WTC11 (cell line): ENCODE measurements around the gene SSRP1. TPM values are rescaled to one million over a fixed set of nuclear protein-coding genes. Genes with fewer than 3 reads are reported as not detected.

Source experiments
- ATAC-seq: fragments of 200-7000 bp; cut with Tn5 transposase; 2 replicates; pipeline ENCODE4 v1.10.0; 2021; ENCODE audit warnings: mild to moderate bottlenecking, moderate library complexity
- CTCF ChIA-PET: fragments of 300-600 bp; sonication (Branson Sonifier 250); formaldehyde crosslinking; loops from one replicate; lab custom pipeline; 2021; ENCODE audit warnings: antibody characterized with exemption; lab: Charles Lee
- POLR2A ChIA-PET: fragments of 350-600 bp; sonication (Branson Sonifier 250); formaldehyde crosslinking; loops from one replicate; lab custom pipeline; 2021; ENCODE audit warnings: antibody characterized with exemption; lab: Charles Lee
- DNase-seq: peaks from one replicate; pipeline ENCODE4 v3.0.0; 2021; ENCODE audit warnings: low spot score
- H3K27ac Mint-ChIP-seq: 2 replicates; pipeline ENCODE4 v1.8.0; 2021; ENCODE audit warnings: mixed read lengths
- H3K27me3 Mint-ChIP-seq: 2 replicates; pipeline ENCODE4 v1.8.0; 2021; ENCODE audit warnings: low read depth, mild to moderate bottlenecking, moderate library complexity, mixed read lengths
- H3K36me3 Mint-ChIP-seq: 2 replicates; pipeline ENCODE4 v1.8.0; 2021; ENCODE audit warnings: mixed read lengths
- H3K4me1 Mint-ChIP-seq: 2 replicates; pipeline ENCODE4 v1.8.0; 2022; ENCODE audit warnings: mixed read lengths
- H3K4me3 Mint-ChIP-seq: 2 replicates; pipeline ENCODE4 v1.8.0; 2021; ENCODE audit warnings: mild to moderate bottlenecking, moderate library complexity, mixed read lengths
- H3K9me3 Mint-ChIP-seq: 2 replicates; pipeline ENCODE4 v1.8.0; 2021; ENCODE audit warnings: mixed read lengths
- GRHL2 ChIP-seq: fragments of 250-450 bp; sonication (Bioruptor Pico); IDR thresholded peaks from 2 replicates; pipeline ENCODE4 v1.8.0; 2022; ENCODE audit warnings: mild to moderate bottlenecking, moderate library complexity; ENCODE audit not compliant: insufficient replicate concordance, severe bottlenecking
- MYBL2 ChIP-seq: sonication (generic); formaldehyde crosslinking; IDR thresholded peaks from 2 replicates; pipeline ENCODE4 v1.8.1; 2023; ENCODE audit warnings: mild to moderate bottlenecking, moderate library complexity, missing genetic modification reagents
- NFATC4 ChIP-seq: fragments of 250-450 bp; sonication (Bioruptor Pico); IDR thresholded peaks from 2 replicates; pipeline ENCODE4 v1.9.0; 2021; ENCODE audit warnings: mild to moderate bottlenecking
- NFE2L1 ChIP-seq: sonication (generic); formaldehyde crosslinking; IDR thresholded peaks from 2 replicates; pipeline ENCODE4 v1.8.1; 2023; ENCODE audit warnings: missing genetic modification reagents
- RORB ChIP-seq: fragments of 250-450 bp; sonication (Bioruptor Pico); IDR thresholded peaks from 2 replicates; pipeline ENCODE4 v1.9.0; 2021; ENCODE audit warnings: mild to moderate bottlenecking
- ZNF121 ChIP-seq: sonication (generic); formaldehyde crosslinking; IDR thresholded peaks from 2 replicates; pipeline ENCODE4 v1.8.0; 2023; ENCODE audit warnings: missing genetic modification reagents
- ZNF138 ChIP-seq: sonication (generic); formaldehyde crosslinking; conservative IDR thresholded peaks from 2 replicates; pipeline ENCODE4 v1.8.1; 2022; ENCODE audit warnings: mild to moderate bottlenecking, moderate library complexity, missing genetic modification reagents
- ZNF423 ChIP-seq: fragments of 250-450 bp; sonication (Bioruptor Pico); IDR thresholded peaks from 2 replicates; pipeline ENCODE4 v2.1.2; 2022; ENCODE audit warnings: mild to moderate bottlenecking, moderate library complexity
- total RNA-seq: library from RNA; stranded (reverse); gene quantifications from 3 replicates; pipeline ENCODE4 v1.2.3, GENCODE V29; 2021
- TF ChIP-seq, protein P1 (sequence below): sonication (generic); formaldehyde crosslinking; IDR thresholded peaks from 2 replicates; pipeline ENCODE4 v1.8.0; 2023; ENCODE audit warnings: missing genetic modification reagents, mild to moderate bottlenecking, borderline replicate concordance
- TF ChIP-seq, protein P2 (sequence below): fragments of 200-600 bp; IDR thresholded peaks from 2 replicates; pipeline ENCODE4 v1.8.0; 2022; ENCODE audit warnings: antibody characterized with exemption
- TF ChIP-seq, protein P3 (sequence below): fragments of 250-450 bp; sonication (Bioruptor Pico); conservative IDR thresholded peaks from 2 replicates; pipeline ENCODE4 v1.9.0; 2021; ENCODE audit warnings: mild to moderate bottlenecking
- TF ChIP-seq, protein P4 (sequence below): sonication (generic); formaldehyde crosslinking; IDR thresholded peaks from 2 replicates; pipeline ENCODE4 v1.8.0; 2022; ENCODE audit warnings: mild to moderate bottlenecking, missing genetic modification reagents
- TF ChIP-seq, protein P5 (sequence below): fragments of 250-450 bp; sonication (Bioruptor Pico); IDR thresholded peaks from 2 replicates; pipeline ENCODE4 v1.8.0; 2021; ENCODE audit warnings: mild to moderate bottlenecking

Gene SSRP1
- total RNA-seq, 1 experiment from 2014 or later, result 228 TPM

DNA sequence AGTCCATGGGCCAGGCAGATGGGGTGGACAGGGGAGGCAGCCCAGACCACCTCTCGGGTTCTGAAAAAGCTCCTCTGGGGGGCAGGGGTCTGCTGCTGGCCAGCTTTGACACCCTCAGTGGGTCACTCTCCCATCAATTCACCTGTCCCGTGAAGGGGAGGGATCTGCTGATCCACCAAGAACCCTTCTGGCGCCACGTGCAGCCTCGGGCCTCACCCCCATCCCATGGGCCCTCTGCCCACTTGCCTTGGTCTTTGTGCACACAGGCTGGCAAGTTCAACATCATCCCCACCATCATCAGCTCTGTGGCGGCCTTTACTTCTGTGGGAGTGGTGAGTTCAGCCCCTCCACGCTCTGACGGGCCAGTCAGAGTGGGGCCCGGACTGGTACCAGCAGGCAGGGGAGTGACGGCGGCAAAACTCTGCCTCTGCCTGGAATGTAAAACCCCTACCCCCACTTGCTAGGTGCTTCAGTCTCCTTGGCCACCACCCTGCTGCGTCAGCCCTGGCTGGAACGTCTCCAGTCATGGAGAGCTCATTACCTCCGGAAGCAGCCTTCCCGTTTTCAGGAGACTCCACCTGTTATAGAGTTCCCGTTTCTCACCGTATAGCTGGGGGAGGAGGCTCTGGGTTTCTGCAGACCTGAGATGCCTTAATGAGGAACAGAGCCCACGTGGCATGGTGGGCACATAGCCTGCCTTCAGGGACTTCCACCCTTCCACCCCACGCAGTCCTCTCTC lies 32.6 kb upstream of the SSRP1 start (continued):
- TF ChIP-seq, protein P1, sequence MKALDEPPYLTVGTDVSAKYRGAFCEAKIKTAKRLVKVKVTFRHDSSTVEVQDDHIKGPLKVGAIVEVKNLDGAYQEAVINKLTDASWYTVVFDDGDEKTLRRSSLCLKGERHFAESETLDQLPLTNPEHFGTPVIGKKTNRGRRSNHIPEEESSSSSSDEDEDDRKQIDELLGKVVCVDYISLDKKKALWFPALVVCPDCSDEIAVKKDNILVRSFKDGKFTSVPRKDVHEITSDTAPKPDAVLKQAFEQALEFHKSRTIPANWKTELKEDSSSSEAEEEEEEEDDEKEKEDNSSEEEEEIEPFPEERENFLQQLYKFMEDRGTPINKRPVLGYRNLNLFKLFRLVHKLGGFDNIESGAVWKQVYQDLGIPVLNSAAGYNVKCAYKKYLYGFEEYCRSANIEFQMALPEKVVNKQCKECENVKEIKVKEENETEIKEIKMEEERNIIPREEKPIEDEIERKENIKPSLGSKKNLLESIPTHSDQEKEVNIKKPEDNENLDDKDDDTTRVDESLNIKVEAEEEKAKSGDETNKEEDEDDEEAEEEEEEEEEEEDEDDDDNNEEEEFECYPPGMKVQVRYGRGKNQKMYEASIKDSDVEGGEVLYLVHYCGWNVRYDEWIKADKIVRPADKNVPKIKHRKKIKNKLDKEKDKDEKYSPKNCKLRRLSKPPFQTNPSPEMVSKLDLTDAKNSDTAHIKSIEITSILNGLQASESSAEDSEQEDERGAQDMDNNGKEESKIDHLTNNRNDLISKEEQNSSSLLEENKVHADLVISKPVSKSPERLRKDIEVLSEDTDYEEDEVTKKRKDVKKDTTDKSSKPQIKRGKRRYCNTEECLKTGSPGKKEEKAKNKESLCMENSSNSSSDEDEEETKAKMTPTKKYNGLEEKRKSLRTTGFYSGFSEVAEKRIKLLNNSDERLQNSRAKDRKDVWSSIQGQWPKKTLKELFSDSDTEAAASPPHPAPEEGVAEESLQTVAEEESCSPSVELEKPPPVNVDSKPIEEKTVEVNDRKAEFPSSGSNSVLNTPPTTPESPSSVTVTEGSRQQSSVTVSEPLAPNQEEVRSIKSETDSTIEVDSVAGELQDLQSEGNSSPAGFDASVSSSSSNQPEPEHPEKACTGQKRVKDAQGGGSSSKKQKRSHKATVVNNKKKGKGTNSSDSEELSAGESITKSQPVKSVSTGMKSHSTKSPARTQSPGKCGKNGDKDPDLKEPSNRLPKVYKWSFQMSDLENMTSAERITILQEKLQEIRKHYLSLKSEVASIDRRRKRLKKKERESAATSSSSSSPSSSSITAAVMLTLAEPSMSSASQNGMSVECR (CRISPR knock-in tag), result no peak
- no peak for TF ChIP-seq GRHL2 (CRISPR knock-in tag)

DNA sequence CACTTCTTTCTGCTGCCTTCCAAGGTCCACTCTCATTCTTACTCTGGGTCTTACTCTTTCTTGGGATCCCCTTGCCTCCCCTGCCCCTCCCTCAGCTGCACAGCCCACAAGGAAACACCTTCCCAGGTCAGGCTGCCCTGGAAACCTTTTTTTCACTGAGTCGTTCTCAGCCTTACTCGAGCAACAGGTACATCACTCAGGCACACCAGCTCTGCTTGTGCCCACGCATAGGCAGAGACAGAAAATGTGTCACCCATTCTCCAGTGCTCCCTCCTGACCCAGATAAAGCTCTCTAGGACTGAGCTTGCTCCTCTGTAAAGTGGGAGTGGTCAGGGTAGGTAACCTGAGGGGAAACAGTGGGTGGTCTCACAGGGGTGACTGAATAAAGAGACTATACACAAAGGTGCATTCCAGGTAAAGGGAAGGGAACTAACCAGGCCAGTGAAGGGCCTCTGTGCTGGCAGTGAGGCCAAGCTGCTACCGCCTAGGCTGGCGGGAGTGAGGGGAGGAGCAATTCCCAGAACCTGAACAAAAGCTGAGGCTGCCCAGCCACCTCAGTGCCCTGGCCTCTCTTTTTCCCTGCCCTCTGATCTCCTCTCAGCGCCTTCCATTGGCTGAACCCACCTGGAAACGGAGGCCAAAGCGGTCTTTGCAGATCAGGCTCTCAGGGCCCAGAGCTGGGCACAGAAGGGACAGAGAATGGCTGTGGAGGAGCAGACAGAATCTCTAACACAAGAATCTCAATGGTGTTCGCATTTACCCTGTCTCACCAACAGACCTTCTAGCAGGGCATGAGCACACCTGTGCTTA lies 29.4 kb upstream of the SSRP1 start:
- TF ChIP-seq, protein P2, sequence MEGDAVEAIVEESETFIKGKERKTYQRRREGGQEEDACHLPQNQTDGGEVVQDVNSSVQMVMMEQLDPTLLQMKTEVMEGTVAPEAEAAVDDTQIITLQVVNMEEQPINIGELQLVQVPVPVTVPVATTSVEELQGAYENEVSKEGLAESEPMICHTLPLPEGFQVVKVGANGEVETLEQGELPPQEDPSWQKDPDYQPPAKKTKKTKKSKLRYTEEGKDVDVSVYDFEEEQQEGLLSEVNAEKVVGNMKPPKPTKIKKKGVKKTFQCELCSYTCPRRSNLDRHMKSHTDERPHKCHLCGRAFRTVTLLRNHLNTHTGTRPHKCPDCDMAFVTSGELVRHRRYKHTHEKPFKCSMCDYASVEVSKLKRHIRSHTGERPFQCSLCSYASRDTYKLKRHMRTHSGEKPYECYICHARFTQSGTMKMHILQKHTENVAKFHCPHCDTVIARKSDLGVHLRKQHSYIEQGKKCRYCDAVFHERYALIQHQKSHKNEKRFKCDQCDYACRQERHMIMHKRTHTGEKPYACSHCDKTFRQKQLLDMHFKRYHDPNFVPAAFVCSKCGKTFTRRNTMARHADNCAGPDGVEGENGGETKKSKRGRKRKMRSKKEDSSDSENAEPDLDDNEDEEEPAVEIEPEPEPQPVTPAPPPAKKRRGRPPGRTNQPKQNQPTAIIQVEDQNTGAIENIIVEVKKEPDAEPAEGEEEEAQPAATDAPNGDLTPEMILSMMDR, result no peak
- TF ChIP-seq NFE2L1 (no peak), RORB (CRISPR knock-in tag) (no peak), NFATC4 (CRISPR knock-in tag) (no peak), ZNF121 (no peak), MYBL2 (CRISPR knock-in tag) (no peak), ZNF138 (CRISPR knock-in tag) (no peak), ZNF423 (CRISPR knock-in tag) (no peak; the same call in 1 of the 2 replicates)
- TF ChIP-seq, protein P3, sequence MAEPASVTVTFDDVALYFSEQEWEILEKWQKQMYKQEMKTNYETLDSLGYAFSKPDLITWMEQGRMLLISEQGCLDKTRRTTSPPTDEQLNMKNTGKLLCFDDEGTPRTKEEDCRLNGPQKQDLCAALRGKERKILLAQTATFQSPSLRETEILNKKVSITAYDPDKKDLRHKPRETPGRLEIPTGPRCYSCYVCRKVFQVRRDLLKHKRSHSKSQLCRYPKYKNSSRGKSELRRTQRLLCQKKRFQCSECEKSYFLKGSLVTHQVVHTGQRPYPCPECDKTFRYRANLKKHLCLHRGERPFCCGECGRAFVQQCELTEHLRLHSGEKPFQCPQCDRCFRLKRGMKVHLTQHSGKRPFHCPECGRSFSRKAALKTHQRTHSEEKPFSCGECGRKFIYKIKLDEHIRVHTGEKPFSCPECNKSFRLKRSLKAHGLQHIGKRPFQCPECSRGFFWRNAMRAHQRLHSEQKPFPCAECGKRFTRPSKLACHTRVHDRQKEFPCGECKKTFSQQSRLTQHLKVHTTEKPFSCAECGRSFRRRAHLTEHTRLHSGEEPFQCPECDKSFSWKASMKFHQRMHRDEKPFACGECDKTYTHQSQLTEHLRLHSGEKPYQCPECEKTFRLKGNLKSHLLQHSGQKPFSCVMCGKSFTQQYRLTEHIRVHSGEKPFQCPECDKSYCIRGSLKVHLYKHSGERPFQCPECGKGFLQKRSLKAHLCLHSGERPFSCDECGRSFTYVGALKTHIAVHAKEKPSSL (CRISPR knock-in tag), result no peak
- TF ChIP-seq, protein P4, sequence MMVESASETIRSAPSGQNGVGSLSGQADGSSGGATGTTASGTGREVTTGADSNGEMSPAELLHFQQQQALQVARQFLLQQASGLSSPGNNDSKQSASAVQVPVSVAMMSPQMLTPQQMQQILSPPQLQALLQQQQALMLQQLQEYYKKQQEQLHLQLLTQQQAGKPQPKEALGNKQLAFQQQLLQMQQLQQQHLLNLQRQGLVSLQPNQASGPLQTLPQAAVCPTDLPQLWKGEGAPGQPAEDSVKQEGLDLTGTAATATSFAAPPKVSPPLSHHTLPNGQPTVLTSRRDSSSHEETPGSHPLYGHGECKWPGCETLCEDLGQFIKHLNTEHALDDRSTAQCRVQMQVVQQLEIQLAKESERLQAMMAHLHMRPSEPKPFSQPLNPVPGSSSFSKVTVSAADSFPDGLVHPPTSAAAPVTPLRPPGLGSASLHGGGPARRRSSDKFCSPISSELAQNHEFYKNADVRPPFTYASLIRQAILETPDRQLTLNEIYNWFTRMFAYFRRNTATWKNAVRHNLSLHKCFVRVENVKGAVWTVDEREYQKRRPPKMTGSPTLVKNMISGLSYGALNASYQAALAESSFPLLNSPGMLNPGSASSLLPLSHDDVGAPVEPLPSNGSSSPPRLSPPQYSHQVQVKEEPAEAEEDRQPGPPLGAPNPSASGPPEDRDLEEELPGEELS (CRISPR knock-in tag), result no peak
- TF ChIP-seq, protein P5, sequence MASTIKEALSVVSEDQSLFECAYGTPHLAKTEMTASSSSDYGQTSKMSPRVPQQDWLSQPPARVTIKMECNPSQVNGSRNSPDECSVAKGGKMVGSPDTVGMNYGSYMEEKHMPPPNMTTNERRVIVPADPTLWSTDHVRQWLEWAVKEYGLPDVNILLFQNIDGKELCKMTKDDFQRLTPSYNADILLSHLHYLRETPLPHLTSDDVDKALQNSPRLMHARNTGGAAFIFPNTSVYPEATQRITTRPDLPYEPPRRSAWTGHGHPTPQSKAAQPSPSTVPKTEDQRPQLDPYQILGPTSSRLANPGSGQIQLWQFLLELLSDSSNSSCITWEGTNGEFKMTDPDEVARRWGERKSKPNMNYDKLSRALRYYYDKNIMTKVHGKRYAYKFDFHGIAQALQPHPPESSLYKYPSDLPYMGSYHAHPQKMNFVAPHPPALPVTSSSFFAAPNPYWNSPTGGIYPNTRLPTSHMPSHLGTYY (CRISPR knock-in tag), result no peak
- DNase-seq (peak; percentile 48), ATAC-seq (peak; percentile 94)
- no peak overlapping the region for H3K27ac Mint-ChIP-seq
- POLR2A ChIA-PET, result interaction anchor here (0.6 to 1.5 kb wide), 2 partner anchors 93 to 208 kb away, joined by 4 to 5 read pairs; no protein-coding TSS in a partner anchor
- no peaks in the 10 kb centered on the region for H3K36me3 Mint-ChIP-seq
- peaks cover 9% of the 10 kb centered on the region; the same call in 1 of the 2 replicates for H3K27me3 Mint-ChIP-seq
- peaks cover 4% of the 10 kb centered on the region; the same call in 1 of the 2 replicates for H3K9me3 Mint-ChIP-seq
- CTCF ChIA-PET, result interaction anchor here (0.8 to 3.5 kb wide), 12 partner anchors 9 to 182 kb away, joined by 3 to 21 read pairs (median 4); partner anchors contain the start of genes RTN4RL2 and SLC43A3
- H3K4me1 Mint-ChIP-seq, result peaks cover 24% of the 10 kb centered on the region
- H3K4me3 Mint-ChIP-seq, result no peak overlapping the region; the same call in 1 of the 2 replicates
